DND-41 (cell line): Measurements from ENCODE around the gene ENAH.

ENCODE experiments used
- CTCF ChIP-seq: IDR thresholded peaks from 2 replicates; pipeline ENCODE4 v1.5.1; 2012; ENCODE audit warnings: borderline replicate concordance, low read length, moderate library complexity, mild to moderate bottlenecking; ENCODE audit not compliant: poor library complexity, severe bottlenecking; ENCODE audit errors: extremely low read depth
- EZH2 ChIP-seq: IDR thresholded peaks from 3 replicates; pipeline ENCODE4 v1.6.1; 2012; ENCODE audit warnings: borderline replicate concordance, low read depth, mild to moderate bottlenecking, moderate library complexity, low read length, inconsistent platforms; ENCODE audit not compliant: severe bottlenecking

GRCh38 chr1:225517221-225517620, 135.7 kb downstream of the ENAH start:
- TF ChIP-seq CTCF (no peak), EZH2 (no peak)
